HCT116 (cell line): ENCODE results near the gene CMIP.

Experiments
- EZH2 ChIP-seq: fragments of 200-600 bp; sonication (generic); IDR thresholded peaks from 2 replicates; pipeline ENCODE4 v1.6.1; 2017; ENCODE audit warnings: antibody characterized with exemption, mixed run types
- JUND ChIP-seq: IDR thresholded peaks from 2 replicates; pipeline ENCODE4 v1.6.1; 2012
- POLR2A ChIP-seq: IDR thresholded peaks from 2 replicates; pipeline ENCODE4 v1.7.0; 2011; ENCODE audit warnings: borderline replicate concordance; ENCODE audit not compliant: insufficient read depth, insufficient read length; ENCODE audit errors: extremely low read depth
- POLR2AphosphoS5 ChIP-seq: IDR thresholded peaks from 2 replicates; pipeline ENCODE4 v1.6.1; 2011; ENCODE audit warnings: mild to moderate bottlenecking, low read depth, low read length, moderate library complexity
- RAD21 ChIP-seq: IDR thresholded peaks from 2 replicates; pipeline ENCODE4 v1.6.1; 2012; ENCODE audit warnings: low read depth, mild to moderate bottlenecking
- TF ChIP-seq, protein P1 (sequence below), 3 experiments: fragments of 200-600 bp in 1 of 3; sonication (generic) in 1 of 3; IDR thresholded peaks in 2 of 3; conservative IDR thresholded peaks in 1 of 3; 2 replicates each; pipeline ENCODE4 v1.5.1; 2012 to 2017; ENCODE audit warnings: low read depth in 2 of 3, low read length in 2 of 3, antibody characterized with exemption in 1 of 3, borderline replicate concordance in 1 of 3, control low read depth in 1 of 3, mild to moderate bottlenecking in 1 of 3, mixed read lengths in 1 of 3, mixed run types in 1 of 3, moderate library complexity in 1 of 3; ENCODE audit not compliant: insufficient read depth in 1 of 3
- TF ChIP-seq, protein P2 (sequence below): IDR thresholded peaks from 2 replicates; pipeline ENCODE4 v1.6.1; 2012

DNA sequence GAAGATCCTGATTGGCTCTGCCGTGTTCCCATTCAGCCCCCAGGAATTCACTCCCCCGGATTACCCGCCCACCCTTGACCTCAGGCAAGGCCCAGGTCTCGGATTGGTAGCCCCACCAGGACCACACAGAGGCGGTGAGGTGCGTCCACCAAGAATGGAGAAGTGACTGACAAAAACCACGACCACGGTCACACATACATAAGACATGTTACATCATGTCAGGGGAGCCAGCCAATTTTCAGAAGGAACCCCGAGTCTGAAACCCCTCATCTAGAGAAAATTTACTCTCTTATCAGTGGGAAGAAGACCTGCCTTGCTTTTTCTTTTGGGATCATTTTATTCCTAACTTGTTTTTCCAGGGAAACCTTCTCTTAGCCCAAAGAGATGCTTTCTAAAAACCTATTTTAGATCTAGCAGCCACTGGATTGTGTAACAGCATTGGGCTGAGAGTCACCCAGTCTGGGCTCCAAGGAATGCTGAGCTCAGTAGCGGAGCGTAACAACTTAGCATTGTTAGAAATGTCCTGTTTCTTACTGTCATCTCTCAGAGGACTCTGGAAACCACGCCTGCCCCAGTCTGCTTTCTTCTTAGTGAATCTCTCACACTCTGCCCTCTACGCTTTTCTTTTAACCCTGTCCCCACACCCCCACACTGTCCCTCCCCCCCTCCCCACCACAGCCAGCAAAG is 164.1 kb downstream of the CMIP start:
- TF ChIP-seq POLR2A, result no peak
- TF ChIP-seq, protein P1, sequence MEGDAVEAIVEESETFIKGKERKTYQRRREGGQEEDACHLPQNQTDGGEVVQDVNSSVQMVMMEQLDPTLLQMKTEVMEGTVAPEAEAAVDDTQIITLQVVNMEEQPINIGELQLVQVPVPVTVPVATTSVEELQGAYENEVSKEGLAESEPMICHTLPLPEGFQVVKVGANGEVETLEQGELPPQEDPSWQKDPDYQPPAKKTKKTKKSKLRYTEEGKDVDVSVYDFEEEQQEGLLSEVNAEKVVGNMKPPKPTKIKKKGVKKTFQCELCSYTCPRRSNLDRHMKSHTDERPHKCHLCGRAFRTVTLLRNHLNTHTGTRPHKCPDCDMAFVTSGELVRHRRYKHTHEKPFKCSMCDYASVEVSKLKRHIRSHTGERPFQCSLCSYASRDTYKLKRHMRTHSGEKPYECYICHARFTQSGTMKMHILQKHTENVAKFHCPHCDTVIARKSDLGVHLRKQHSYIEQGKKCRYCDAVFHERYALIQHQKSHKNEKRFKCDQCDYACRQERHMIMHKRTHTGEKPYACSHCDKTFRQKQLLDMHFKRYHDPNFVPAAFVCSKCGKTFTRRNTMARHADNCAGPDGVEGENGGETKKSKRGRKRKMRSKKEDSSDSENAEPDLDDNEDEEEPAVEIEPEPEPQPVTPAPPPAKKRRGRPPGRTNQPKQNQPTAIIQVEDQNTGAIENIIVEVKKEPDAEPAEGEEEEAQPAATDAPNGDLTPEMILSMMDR (IDR thresholded peaks at IDR 0.05 in 2 of 3, conservative IDR thresholded peaks at IDR 0.05 in 1 of 3; ENCODE audit: borderline replicate concordance in 1 of 3, insufficient read depth in 1 of 3, low read depth in 2 of 3, low read length in 2 of 3), result no peak
- no peak for TF ChIP-seq POLR2AphosphoS5
- no peak for TF ChIP-seq RAD21
- TF ChIP-seq, protein P2, sequence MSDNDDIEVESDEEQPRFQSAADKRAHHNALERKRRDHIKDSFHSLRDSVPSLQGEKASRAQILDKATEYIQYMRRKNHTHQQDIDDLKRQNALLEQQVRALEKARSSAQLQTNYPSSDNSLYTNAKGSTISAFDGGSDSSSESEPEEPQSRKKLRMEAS, result no peak
- TF ChIP-seq EZH2, result no peak
- TF ChIP-seq JUND, result no peak
